ENCODE data around the gene PTPRM. TPM values are rescaled to one million over a fixed set of nuclear protein-coding genes. Genes with fewer than 3 reads are reported as not detected.

PTPRM gene
- total and polyA plus RNA-seq, 2 donors (not counting 3 experiments of a cell fraction or from before 2014, with no cell fraction given), result 37.4 to 43.7 TPM

DNA sequence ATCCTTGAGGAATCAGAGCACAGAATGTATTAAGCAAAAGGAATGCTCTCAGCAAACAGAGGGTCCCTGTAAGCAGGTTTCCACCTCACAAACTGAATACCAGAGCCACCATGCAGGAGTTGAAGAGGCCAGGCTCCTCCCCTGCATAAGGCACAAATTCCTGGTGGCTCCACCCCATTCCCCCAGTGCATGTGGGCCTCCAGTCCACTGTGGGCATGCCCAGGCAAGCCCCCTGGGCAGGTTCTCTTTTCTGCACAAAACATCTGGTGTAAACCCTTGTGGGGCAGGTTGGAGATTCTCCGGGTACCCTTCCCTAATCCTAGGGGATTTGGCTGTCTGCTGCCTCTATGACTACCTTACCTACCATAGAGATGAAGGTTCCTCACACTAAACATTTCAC lies 166.5 kb downstream of the PTPRM start:
- TF ChIP-seq, protein P1, sequence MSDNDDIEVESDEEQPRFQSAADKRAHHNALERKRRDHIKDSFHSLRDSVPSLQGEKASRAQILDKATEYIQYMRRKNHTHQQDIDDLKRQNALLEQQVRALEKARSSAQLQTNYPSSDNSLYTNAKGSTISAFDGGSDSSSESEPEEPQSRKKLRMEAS (IDR thresholded peaks at IDR 0.05; ENCODE audit: insufficient read depth, insufficient read length), result no peak
- TF ChIP-seq, protein P2, sequence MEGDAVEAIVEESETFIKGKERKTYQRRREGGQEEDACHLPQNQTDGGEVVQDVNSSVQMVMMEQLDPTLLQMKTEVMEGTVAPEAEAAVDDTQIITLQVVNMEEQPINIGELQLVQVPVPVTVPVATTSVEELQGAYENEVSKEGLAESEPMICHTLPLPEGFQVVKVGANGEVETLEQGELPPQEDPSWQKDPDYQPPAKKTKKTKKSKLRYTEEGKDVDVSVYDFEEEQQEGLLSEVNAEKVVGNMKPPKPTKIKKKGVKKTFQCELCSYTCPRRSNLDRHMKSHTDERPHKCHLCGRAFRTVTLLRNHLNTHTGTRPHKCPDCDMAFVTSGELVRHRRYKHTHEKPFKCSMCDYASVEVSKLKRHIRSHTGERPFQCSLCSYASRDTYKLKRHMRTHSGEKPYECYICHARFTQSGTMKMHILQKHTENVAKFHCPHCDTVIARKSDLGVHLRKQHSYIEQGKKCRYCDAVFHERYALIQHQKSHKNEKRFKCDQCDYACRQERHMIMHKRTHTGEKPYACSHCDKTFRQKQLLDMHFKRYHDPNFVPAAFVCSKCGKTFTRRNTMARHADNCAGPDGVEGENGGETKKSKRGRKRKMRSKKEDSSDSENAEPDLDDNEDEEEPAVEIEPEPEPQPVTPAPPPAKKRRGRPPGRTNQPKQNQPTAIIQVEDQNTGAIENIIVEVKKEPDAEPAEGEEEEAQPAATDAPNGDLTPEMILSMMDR (IDR thresholded peaks at IDR 0.05; ENCODE audit: extremely low read depth in 1 of 2, insufficient read depth in 1 of 2, low read depth in 1 of 2, low read length in 2 of 2), result no peak
- TF ChIP-seq GATA2 (IDR thresholded peaks at IDR 0.05; ENCODE audit: insufficient read depth, insufficient read length, low read depth, low read length) (no peak), EZH2 (IDR thresholded peaks at IDR 0.05; ENCODE audit: borderline replicate concordance, low read depth, low read length, severe bottlenecking) (no peak), JUN (IDR thresholded peaks at IDR 0.05; ENCODE audit: borderline replicate concordance, insufficient read depth, insufficient read length, low read depth) (no peak), FOS (IDR thresholded peaks at IDR 0.05; ENCODE audit: borderline replicate concordance, insufficient read depth, low read length) (no peak), POLR2AphosphoS5 (IDR thresholded peaks at IDR 0.05; ENCODE audit: insufficient read depth, low read depth, low read length) (no peak), MYC (IDR thresholded peaks at IDR 0.05; ENCODE audit: low read depth, low read length) (no peak), POLR2A (IDR thresholded peaks at IDR 0.05; ENCODE audit: low read depth, low read length) (no peak)
- no peaks in the 10 kb centered on the region for H3K27me3 ChIP-seq (ENCODE audit: control insufficient read depth in 2 of 2, insufficient read depth in 2 of 2, low read length in 2 of 2)
- H3K9me1 ChIP-seq (replicated peaks; ENCODE audit: control insufficient read depth, extremely low read depth, insufficient read depth, low read length), result no peaks in the 10 kb centered on the region
- H2AFZ ChIP-seq (ENCODE audit: low read depth, low read length), result no peak overlapping the region
- DNase-seq (ENCODE audit: low read depth, low spot score), result no peak
- ChIA-PET CTCF (no interaction called here), POLR2A (no interaction called here)
- dilution Hi-C loops (cut with MboI; ENCODE audit: extremely low pct_ligation_motif_present, low sequenced_read_pairs) (no loop called here), intact Hi-C loops (cut with micrococcal nuclease) (no loop called here)
- H4K20me1 ChIP-seq (replicated peaks; ENCODE audit: control insufficient read depth, extremely low read depth, insufficient read depth, low read length), result no peaks in the 10 kb centered on the region
- no peaks in the 10 kb centered on the region for H3K9me3 ChIP-seq (replicated peaks; ENCODE audit: control insufficient read depth, insufficient read depth, low read length)
- H3K36me3 ChIP-seq (ENCODE audit: control insufficient read depth in 2 of 2, extremely low read depth in 1 of 2, insufficient read depth in 2 of 2, low read length in 2 of 2), result no peaks in the 10 kb centered on the region
- no peak overlapping the region for H3K4me3 ChIP-seq (replicated peaks in 1 of 3; ENCODE audit: insufficient read depth in 1 of 3, low read depth in 1 of 3, low read length in 3 of 3)
- no peak overlapping the region for H3K4me2 ChIP-seq (ENCODE audit: insufficient read depth, low read length)
- no peak overlapping the region for H3K27ac ChIP-seq (ENCODE audit: insufficient read depth, low read depth, low read length)
- BruUV-seq (replicated peaks), result no TSS peak
- H3K4me1 ChIP-seq (ENCODE audit: control insufficient read depth, extremely low read depth, insufficient read depth, low read length), result no peaks in the 10 kb centered on the region
- H3K9ac ChIP-seq (replicated peaks; ENCODE audit: extremely low read depth, insufficient read depth, low read length), result no peak overlapping the region
- no peak for FAIRE-seq
- H3K79me2 ChIP-seq (ENCODE audit: control insufficient read depth, insufficient read depth, low read length), result no peaks in the 10 kb centered on the region

All from endothelial cell of umbilical vein (primary cell).